HG03039 (cell line): ENCODE results near the gene SYTL3.
"Not testable (repeated sequence)": the region's sequence is repeated elsewhere in the genome, so short reads cannot be mapped to it uniquely, and the experiment has no call there.

ENCODE experiments used
- ATAC-seq: cut with Tn5 transposase; IDR thresholded peaks from one replicate; pipeline ENCODE4 v1.9.1; 2021; ENCODE audit warnings: mild to moderate bottlenecking, moderate library complexity; ENCODE audit not compliant: unreplicated experiment

SYTL3 gene, protein sequence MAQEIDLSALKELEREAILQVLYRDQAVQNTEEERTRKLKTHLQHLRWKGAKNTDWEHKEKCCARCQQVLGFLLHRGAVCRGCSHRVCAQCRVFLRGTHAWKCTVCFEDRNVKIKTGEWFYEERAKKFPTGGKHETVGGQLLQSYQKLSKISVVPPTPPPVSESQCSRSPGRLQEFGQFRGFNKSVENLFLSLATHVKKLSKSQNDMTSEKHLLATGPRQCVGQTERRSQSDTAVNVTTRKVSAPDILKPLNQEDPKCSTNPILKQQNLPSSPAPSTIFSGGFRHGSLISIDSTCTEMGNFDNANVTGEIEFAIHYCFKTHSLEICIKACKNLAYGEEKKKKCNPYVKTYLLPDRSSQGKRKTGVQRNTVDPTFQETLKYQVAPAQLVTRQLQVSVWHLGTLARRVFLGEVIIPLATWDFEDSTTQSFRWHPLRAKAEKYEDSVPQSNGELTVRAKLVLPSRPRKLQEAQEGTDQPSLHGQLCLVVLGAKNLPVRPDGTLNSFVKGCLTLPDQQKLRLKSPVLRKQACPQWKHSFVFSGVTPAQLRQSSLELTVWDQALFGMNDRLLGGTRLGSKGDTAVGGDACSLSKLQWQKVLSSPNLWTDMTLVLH

DNA sequence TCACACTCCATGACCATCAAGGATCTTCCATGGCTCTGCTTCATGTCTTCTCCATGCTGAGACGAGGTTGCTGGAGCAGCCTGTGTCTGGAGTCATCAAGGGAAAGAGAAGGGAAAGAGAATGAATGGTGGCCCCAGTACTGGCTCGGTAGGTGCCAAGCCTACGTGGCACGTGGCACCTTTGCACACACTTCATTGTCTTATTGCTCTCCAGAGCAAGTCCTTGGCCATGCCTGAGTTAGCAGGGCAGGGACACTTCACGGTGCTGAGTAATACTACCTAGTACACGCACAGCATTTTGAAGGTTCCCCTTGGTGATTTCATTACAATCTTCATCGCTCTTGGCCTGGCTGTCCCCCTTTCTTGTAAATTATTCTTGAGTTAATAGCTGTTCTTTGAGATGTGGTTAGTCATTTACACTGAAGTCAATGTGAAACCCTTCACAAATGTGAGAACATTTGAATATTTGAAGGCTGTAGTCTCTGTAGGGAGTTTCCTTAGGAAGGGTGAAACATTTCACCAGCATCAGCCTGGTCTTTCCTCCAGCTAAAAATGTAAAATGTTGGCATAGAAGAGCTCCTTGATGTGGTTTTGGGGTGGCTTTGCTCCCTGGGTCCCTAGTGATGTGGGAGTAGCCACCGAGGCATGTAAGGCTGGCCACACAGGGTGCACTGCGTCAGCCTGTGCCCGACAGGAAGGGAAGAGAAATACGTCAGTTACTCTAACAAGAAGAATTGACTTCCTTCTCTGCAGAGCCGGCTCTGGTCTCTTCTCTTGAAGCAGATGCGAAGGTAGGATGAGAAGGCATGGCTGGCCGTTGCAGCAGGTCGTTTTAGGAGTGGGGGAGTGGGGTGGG, at the start of gene SYTL3:
Gene SYTL3 (plus strand): TSS at position 766 of the 855 bp plus-strand sequence. CDS start 13,215 bp downstream, outside the sequence.
- peak; percentile 42 for ATAC-seq

DNA sequence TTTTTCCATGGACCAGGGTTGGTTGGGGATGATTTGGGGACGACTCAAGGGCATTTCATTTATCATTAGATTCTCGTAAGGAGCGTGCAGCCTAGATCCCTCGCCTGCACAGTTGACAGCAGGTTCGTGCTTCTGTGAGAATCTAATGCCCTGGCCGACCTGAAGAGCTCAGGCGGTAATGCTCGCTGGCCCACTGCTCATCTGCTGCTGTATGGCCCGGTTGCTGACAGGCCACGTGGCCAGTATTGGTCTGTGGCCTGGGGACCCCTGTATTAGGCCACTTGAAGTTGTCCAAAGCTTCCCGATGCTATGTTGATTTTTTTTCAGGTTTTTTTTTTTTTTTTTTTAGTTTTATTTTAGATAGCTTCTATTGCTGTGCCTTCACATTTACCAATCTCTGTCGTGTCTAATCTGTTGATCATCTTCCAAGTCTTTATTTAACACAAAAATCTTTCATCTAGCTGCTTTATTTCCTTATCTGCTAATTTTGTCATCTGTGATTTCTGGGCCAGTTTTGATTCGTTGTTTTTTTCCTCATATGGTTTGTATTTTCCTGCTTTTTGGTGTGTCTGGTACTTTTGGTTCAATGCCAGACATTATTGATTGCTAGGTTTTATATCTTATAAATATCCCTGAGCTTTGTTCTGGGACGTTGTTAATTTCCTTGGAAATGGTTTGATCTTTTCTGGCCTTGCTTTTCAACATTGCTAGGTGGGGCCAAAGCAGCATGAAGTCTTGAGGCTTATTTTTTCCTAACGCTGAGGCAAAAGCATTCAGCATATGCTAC, 46.4 kb upstream of the SYTL3 start:
- no peak for ATAC-seq

DNA sequence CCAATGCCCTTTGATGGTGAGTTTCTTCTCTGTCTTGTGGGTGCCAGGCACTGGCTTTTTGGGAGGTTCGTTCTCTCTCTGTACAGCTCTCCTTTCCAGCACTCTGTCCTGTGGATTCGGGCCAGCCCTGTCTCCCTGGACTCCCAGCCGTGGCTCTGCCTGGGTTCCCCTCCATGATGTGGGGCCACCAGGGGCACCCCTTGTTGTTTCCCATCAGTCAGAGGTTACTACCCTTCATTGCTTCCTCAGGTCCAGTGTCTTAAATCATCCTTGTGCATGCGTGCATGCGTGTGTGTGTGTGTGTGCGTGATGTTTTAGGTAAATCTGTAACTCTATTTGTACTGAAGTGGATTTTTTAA, 45.8 kb upstream of the SYTL3 start:
- ATAC-seq = no peak

DNA sequence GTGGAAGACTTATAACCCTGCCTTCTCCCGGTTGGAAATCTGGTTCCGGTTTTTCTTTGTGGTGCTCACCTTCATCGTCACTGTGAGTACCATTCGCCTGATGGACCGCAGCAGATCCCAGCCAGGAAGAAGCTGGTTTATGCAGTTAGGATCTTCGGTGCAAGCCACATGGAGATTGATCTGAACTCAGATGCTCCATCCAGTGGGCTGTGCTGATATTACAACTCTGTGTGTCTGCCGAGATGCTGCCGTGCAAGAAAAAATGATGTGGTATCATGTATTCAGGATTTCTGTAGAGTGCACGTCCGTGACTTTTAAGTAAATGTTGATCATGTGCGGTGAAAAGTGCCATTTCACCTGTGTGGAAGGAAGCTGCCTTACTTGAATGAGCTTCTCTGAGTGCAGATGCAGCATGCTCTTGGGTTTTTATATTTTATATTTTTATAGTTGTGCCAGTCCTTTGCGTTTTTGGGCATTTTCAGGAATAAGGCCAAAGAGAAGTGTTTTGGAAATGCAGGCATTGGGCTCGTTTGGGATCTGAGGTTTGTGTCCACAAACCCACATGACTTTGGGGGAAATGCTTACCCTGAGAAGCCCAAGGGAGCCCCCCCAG, 44.5 kb upstream of the SYTL3 start:
- no peak for ATAC-seq

DNA sequence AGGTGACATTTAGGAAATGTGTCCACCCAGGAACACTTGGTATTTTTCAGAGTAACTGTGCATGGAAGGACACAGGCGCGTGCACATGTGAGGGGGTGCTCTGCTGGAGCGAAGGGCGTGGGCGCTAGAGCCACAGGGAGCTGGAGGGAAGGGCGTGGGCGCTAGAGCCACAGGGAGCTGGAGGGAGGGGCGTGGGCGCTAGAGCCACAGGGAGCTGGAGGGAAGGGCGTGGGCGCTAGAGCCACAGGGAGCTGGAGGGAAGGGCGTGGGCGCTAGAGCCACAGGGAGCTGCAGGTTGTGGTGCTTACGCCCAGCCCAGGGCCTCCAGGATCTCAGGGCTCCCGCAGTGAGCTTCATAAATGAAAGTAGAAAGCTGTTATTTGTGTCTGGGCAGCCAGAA, 43.8 kb upstream of the SYTL3 start:
- not testable (repeated sequence) for ATAC-seq

DNA sequence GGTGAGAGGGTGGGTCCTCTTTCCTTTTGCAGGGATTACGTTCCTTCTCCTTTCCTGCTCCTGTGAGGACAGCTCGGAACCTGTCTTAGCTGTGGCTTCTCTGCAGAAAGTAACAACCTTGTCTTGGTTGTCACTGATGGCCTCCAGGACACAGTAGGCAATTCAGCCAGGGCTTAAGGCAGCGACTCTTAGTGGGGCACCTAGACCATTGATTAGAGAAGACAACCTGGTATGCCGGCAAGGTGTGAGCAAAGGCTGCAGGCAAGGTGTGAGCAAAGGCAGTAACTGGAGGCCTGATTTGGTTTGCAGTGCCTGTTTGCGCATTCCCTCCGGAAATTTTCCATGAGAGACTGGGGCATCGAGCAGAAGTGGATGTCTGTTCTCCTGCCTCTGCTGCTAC, 42.9 kb upstream of the SYTL3 start:
- ATAC-seq = no peak

DNA sequence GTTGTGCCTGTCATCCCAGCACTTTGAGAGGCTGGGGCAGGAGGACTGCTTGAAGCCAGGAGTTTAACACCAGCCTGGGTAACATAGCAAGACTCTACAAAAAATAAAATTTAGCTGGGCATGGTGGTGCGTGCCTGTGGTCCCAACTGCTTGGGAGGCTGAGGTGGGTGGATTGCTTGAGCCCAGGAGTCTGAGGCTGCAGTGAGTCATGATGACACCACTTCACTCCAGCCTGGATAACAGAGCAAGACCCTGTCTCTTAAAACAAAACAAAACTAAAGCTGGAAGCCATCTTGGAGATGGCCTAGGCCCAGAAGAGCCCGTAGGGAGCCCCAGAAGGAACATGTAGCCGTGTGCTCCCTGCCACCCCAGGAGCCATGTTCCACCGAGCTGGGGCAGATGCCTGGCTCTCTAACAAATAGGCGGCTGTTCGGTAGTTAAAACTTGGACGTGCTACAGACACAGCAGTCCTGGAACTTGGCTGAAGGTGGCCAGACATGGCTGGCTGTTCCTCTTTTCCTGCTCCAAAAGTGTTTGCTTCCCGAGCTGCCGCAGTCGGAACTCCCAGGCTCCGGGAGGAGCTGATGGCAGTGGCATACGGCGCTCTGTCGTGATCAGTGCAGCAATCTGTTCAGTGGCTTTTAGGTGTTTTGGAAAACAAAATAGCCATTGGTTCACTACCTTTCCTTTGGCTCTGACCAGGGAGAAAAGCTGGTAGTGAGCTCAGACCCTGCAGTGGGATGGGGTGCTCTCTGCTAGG, 42.3 kb upstream of the SYTL3 start:
- ATAC-seq = no peak

DNA sequence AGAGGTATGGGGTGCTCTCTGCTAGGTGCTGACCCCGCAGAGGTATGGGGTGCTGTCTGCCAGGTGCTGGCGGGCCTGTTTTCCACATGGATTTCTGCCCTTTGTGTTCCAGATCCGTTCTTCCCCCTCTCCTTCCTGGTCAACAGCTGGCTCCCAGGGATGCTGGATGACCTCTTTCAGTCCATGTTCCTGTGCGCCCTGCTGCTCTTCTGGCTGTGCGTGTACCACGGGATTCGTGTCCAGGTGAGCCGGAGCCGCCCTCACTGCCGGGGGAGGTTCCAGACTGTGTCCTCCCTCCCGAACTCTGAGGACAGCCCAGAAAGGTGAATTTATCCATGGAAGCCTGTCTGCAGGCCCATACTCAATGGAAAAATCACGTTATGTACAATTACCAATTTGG, 41.6 kb upstream of the SYTL3 start:
- ATAC-seq = no peak

DNA sequence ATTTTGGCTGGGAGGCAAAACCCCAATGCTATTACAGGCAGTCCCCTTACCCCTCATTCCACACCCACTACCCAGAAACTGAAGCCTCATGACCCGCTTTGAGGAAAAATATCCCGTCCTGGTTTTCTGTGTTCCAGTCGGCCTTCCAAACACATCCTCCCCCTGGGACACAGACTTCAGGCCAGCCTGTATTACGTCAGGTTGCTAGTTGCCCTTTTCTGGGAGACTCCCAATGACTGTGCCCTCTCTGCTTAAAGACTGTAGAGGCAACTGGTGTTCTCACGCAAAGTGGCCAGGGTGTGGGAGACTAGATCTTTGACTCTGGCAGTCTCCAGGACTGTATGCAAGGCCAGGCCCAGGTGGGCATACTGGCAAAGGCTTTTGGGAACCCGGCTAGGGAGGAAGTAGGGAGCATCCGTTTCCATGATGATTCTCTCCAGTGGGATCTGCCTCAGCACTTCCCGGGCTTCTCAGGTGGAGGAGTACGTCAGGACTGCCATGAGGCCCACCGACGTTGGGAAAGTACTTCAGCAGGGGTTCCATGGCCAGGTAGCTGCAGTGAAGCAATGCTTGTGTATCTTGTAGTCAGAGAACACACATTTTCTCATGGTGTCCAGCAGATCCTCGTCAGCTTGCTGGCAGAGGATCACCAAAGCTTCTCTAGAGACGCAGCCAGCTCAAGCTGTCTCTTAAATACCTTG, 40.2 kb upstream of the SYTL3 start:
- no peak for ATAC-seq

DNA sequence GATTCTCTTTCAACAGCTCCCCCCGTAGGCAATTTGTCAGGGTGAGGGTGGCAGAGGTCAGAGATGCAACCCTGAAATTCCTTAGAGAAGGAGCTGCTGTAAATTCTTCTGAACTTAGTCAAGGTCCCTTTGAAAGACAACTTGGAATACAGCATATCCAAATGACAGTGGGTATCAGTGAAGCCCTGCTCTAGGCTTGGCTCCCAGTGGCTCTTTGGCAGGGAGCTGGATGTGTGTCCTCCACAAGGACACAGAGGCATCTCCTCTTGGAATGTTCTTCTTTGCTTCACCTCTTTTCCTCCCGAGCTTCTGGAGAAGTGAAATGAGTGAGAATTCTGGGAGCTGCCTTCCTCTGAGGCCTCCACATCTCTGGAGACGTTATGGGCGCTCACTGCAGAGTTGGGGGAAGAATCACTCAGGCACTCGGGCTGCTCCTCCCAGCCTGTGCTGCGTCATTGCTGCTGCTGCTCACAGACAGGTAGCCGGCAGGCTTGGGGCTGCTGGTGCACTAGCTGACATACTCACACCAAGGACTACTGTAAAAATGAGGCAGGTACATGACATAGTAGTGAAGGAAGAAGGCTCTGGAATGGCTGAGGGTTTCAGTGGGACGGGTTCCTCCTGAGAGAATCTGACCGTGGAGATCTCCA, 39.4 kb upstream of the SYTL3 start:
- ATAC-seq = no peak

DNA sequence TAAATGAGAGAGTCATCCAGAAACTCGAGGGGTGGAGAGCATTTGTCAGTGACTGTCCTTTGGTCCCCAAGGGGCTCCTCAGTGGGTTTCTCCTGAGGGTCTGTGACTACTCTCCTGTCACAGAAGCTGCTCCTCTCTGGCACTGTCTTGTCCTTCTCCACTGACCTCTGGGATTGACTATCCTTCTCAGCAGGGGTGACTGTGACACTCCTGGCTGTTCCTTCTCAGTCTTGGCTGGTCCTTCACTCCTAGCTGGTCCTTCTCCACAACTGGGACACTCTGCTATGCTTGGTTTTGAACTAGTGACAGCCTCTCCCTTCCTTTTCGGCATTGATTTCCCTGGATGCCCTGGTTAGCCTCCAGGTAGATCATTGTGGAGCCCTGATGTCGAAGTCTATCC, 38.8 kb upstream of the SYTL3 start:
- ATAC-seq = no peak

DNA sequence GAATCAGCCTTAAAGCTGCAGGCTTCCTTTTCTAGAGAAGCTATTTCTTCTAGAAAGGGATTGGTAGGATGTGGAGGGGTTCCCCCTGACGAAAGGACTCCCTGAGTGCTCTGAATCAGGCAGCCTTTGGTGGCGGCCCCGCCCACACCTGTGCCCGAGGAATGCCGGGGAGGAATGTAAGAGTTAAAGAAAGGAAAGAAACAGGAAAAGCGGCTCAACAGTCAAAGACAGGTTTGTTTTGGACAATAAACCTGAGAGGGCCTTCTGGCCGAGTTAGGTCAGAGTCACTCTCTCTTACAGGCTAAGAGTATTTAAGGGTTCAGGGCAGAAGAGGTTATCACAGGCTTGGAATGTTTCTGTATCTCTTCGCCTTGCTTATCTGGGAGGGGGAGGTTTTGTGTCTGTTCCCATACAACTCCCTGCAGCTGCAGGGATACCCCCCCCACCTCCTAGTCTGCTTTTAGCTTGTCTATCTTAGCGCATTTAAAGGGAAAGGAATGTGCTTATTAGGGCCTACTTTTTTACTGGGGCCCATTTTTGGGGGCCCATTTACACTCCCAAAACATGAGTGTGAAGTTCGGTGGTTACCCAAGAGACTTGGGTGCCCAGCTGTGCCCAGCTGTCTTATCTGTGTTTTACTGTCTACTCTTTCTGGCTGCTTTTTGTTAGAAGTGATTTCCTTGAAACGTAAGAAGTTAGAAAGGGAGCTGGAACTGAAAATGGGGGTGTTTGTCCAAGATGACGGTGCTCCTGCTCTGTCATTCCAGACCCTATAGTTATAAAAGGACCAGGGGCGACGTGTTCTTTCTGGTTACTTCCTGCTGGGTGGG, 38.1 kb upstream of the SYTL3 start:
- no peak for ATAC-seq

DNA sequence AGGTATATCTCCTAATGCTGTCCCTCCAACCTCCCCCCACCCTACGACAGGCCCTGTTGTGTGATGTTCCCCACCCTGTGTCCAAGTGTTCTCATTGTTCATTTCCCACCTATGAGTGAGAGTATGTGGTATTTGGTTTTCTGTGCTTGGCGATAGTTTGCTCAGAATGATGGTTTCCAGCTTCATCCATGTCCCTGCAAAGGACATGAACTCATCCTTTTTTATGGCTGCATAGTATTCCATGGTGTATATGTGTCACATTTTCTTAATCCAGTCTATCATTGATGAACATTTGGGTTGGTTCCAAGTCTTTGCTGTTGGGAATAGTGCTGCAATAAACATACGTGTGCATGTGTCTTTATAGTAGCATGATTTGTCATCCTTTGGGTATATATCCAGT, 35.2 kb upstream of the SYTL3 start:
- not testable (repeated sequence) for ATAC-seq

DNA sequence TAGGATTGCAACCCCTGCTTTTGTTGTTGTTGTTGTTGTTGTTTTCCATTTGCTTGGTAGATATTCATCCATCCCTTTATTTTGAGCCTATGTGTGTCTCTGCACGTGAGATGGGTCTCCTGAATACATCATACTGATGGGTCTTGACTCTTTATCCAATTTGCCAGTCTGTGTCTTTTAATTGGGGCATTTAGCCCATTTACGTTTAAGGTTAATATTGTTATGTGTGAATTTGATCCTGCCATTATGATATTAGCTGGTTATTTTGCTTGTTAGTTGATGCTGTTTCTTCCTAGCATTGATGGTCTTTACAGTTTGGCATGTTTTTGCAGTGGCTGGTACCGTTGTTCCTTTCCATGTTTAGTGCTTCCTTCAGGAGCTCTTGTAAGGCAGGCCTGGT, 31.6 kb upstream of the SYTL3 start:
- not testable (repeated sequence) for ATAC-seq

DNA sequence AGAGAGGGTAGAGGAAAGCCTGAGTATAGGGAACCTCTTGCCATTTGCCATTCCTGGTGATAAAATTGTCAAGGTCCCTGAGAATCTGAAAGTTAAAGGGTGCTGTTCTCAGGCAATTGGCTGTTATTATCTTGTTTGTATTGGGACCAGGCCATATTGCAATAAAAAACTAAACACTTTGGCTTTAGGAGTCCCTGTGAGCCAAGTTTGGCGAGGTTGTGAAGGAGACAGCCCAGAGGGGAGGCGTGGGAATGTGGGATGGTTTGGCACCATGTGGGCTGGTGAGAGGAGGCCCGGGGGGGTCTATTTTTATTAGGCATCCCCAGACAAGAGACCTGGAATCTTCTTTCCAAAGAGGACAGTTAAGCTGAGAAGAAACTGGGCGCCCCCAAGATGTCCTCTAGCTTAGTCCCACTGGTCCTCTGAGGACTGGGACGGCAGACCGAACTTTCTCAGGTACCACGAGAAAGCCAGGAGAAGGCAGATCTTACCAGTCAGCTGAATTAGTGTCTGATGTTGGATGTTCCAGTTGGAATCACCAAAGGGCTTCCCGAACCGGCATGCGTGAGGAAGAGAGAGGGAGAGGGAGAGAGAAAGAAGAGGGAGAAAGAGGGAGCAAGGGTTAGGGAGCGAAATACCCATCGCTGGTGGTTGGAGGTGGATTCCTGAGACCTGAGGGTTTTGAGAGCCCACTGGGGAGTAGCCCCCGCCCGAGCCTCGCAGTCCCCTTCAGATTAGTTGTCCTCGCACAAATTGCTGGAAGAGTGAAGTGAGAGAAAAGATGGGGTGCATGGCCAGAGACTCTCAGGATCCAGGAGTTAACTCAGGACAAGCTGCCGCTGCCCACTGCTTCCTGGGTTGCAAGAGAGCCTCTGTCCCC, 29.7 kb upstream of the SYTL3 start:
- no peak for ATAC-seq

DNA sequence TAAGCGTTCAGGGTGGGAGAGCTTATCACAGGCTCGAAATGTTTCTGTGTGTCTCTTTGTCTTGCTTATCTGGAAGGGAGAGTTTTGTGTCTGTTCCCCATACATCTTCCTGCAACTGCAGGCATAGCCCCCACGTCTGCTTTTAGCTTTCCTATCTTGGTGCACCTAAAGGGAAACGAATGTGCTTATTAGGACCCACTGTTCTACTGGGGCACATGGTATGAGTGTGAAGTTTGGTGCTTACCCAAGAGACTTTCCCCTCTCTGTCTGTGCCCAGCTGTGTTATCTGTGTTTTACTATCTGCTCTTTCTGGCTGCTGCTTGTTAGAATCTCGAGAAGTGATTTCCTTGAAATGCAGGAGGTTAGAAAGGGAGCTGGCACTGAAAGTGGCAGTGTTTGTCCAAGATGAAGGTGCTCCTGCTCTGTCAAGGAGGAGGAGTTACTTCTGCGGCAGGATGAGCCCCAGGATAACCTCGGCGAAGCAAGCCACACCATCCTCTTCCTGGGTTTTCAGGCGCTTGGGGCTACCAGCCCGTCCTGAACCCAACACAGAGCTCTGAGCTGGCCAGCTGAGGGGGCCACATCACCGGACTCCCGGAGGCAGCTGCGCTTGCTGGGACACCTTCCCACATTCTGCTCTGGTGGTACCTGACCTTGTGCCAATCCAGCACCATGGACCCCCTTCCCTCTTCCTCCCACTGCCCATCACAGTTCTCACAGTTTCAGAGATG, 28.7 kb upstream of the SYTL3 start:
- ATAC-seq = no peak
